Esophagus muscularis mucosa (tissue), 4 donors: ENCODE results near the gene IL15.

Experiments used
- CTCF ChIP-seq, 3 experiments: fragments of 200-600 bp in 2 of 3; fragments of 450-650 bp in 1 of 3; sonication (generic) in 2 of 3; IDR thresholded peaks; one replicate each; pipeline ENCODE4 v1.5.1; 2017 to 2019; ENCODE audit warnings: antibody characterized with exemption in 3 of 3, mild to moderate bottlenecking in 2 of 3, moderate library complexity in 1 of 3
- EP300 ChIP-seq: sonication (generic); formaldehyde crosslinking; IDR thresholded peaks from one replicate; pipeline ENCODE4 v1.6.1; 2017; ENCODE audit warnings: antibody characterized with exemption
- POLR2AphosphoS5 ChIP-seq, 2 donors: sonication (generic); formaldehyde crosslinking; IDR thresholded peaks; one replicate each; pipeline ENCODE4 v1.6.1; 2017; ENCODE audit warnings: antibody characterized with exemption in 2 of 2

DNA sequence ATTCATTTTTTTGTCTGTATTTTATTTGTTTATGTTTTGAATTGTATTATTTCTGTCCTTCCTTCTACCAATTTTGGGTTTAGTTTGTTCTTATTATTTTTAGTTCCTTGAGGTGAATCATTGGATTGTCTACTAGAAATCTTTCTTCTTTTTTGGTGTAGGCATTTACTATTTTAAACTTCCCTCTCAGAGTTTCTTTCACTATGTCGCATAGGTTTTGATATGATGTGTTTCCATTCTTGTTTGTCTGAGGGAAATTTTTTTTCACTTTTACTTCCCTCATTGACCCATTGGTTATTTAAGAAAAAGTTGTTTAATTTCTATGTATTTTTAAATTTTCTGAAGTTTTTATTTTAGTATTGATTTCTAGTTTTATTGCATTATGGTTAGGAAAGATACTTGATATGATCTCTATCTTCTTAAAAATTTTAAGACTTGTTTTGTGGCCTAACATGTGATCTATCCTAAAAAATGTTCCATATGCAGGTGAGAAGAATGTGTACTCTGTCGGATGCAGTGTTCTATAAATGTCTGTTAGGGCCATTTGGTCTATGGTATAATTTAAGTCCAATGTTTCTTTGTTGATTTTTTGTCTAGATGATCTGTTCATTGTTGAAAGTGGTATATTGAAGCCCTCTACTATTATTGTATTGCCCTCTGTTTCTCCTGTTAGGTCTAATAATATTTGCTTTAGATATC is 68.8 kb downstream of the IL15 start:
- no peak for TF ChIP-seq CTCF (IDR thresholded peaks at IDR 0.05)
- no peak for TF ChIP-seq POLR2AphosphoS5 (IDR thresholded peaks at IDR 0.05)
- no peak for TF ChIP-seq EP300
